Spinal cord (tissue), 10 donors: Measurements from ENCODE around the gene TBXAS1. TPM values are rescaled to one million over a fixed set of nuclear protein-coding genes. Genes with fewer than 3 reads are reported as not detected.
A peak's percentile ranks its signal among the peaks of the same experiment; 100 is the strongest.

Experiments used
- DNase-seq, 6 donors: peaks; one replicate each; pipeline versions ENCODE4 v3.0.0 to v3.0.0-alpha.2; 2013 to 2015; ENCODE audit warnings: low spot score in 6 of 6, low read depth in 4 of 6
- H3K27ac ChIP-seq: one replicate; pipeline ENCODE4 v1.5.1; 2013; ENCODE audit warnings: low read depth, low read length, control low read depth
- H3K27me3 ChIP-seq: one replicate; pipeline ENCODE4 v1.6.1; 2013; ENCODE audit warnings: low read length; ENCODE audit not compliant: control insufficient read depth, insufficient read depth
- H3K36me3 ChIP-seq: one replicate; pipeline ENCODE4 v1.6.1; 2013; ENCODE audit warnings: low read length; ENCODE audit not compliant: control insufficient read depth, insufficient read depth
- H3K4me1 ChIP-seq: one replicate; pipeline ENCODE4 v1.6.1; 2013; ENCODE audit warnings: low read length; ENCODE audit not compliant: control insufficient read depth, insufficient read depth
- H3K4me3 ChIP-seq: one replicate; pipeline ENCODE4 v1.5.1; 2013; ENCODE audit warnings: low read depth, low read length, control low read depth
- H3K9me3 ChIP-seq: one replicate; pipeline ENCODE4 v1.6.1; 2013; ENCODE audit warnings: low read length; ENCODE audit not compliant: control insufficient read depth, insufficient read depth
- WGBS: methylation state at CpG from one replicate; pipeline ENCODE4 v1.1.5; 2013; ENCODE audit warnings: missing lambda C conversion rate; ENCODE audit not compliant: insufficient coverage; 5-methylcytosine and 5-hydroxymethylcytosine counted together
- polyA plus RNA-seq, 2 donors: library from polyadenylated mRNA; unstranded; fragments of 120-200 nt; gene quantifications; one replicate each; pipeline ENCODE4 v1.2.1, GENCODE V29; 2013; ENCODE audit not compliant: insufficient read length in 2 of 2
- total RNA-seq, 2 donors: library from RNA; depleted of rRNA in 1 of 2; stranded (reverse); fragments of 120-200 nt in 1 of 2; fragments of >200 nt in 1 of 2; gene quantifications; one replicate each; pipeline versions ENCODE4 v1.2.3 to v1.2.4, GENCODE V29; 2013 to 2014
- donor health status: healthy.

The TBXAS1 gene
- total and polyA plus RNA-seq, 4 donors, result 8.1 to 11.9 (median 10.3) TPM

GRCh38 chr7:139866047-139866837, 37.2 kb downstream of the TBXAS1 start:
- H3K4me3 ChIP-seq, result no peak overlapping the region
- no peaks in the 10 kb centered on the region for H3K4me1 ChIP-seq
- H3K27ac ChIP-seq, result no peak overlapping the region
- no peaks in the 10 kb centered on the region for H3K27me3 ChIP-seq
- 100% methylated on average over 1 of the region's 7 CpGs for WGBS
- DNase-seq, result no peak
- H3K36me3 ChIP-seq, result no peaks in the 10 kb centered on the region
- no peaks in the 10 kb centered on the region for H3K9me3 ChIP-seq

GRCh38 chr7:139867847-139868246, 38.8 kb downstream of the TBXAS1 start:
- Histone ChIP-seq H3K27ac (no peak overlapping the region), H3K4me3 (no peak overlapping the region), H3K4me1 (no peaks in the 10 kb centered on the region), H3K9me3 (no peaks in the 10 kb centered on the region), H3K36me3 (no peaks in the 10 kb centered on the region), H3K27me3 (no peaks in the 10 kb centered on the region)
- WGBS, result 89% methylated on average over 5 of the region's 8 CpGs
- DNase-seq, result no peak

GRCh38 chr7:139869886-139870285, 40.8 kb downstream of the TBXAS1 start:
- DNase-seq, result no peak
- WGBS, result 93% methylated on average over 2 of the region's 2 CpGs
- H3K36me3 ChIP-seq, result no peaks in the 10 kb centered on the region
- no peaks in the 10 kb centered on the region for H3K27me3 ChIP-seq
- no peak overlapping the region for H3K4me3 ChIP-seq
- no peak overlapping the region for H3K27ac ChIP-seq
- H3K9me3 ChIP-seq, result no peaks in the 10 kb centered on the region
- H3K4me1 ChIP-seq, result no peaks in the 10 kb centered on the region

GRCh38 chr7:139870380-139870779, 41.3 kb downstream of the TBXAS1 start:
- no peaks in the 10 kb centered on the region for H3K27me3 ChIP-seq
- no peak overlapping the region for H3K27ac ChIP-seq
- DNase-seq, result no peak
- no peak overlapping the region for H3K4me3 ChIP-seq
- 89% methylated on average over 2 of the region's 7 CpGs for WGBS
- H3K36me3 ChIP-seq, result no peaks in the 10 kb centered on the region
- no peaks in the 10 kb centered on the region for H3K4me1 ChIP-seq
- H3K9me3 ChIP-seq, result no peaks in the 10 kb centered on the region

- Histone ChIP-seq H3K27me3 (no peaks in the 10 kb centered on the region), H3K4me3 (no peak overlapping the region), H3K36me3 (no peaks in the 10 kb centered on the region), H3K9me3 (no peaks in the 10 kb centered on the region), H3K4me1 (no peaks in the 10 kb centered on the region), H3K27ac (no peak overlapping the region)
- WGBS, result 40% methylated on average over 1 of the region's 8 CpGs
- DNase-seq, result peak in 3 of 6 donors; percentile 1 to 82 (median 19)
Observed at GRCh38 chr7:139871331-139871730, 42.3 kb downstream of the TBXAS1 start.

- Histone ChIP-seq H3K36me3 (no peaks in the 10 kb centered on the region), H3K27ac (no peak overlapping the region), H3K9me3 (no peaks in the 10 kb centered on the region), H3K4me3 (no peak overlapping the region), H3K27me3 (no peaks in the 10 kb centered on the region), H3K4me1 (no peaks in the 10 kb centered on the region)
- DNase-seq, result no peak
- WGBS, result no CpG with 5 or more reads among the region's 2 CpGs
Observed at GRCh38 chr7:139871820-139872219, 42.8 kb downstream of the TBXAS1 start.

GRCh38 chr7:139873593-139874301, 44.7 kb downstream of the TBXAS1 start:
- Histone ChIP-seq H3K36me3 (no peaks in the 10 kb centered on the region), H3K27ac (no peak overlapping the region), H3K9me3 (no peaks in the 10 kb centered on the region), H3K27me3 (no peaks in the 10 kb centered on the region), H3K4me3 (no peak overlapping the region), H3K4me1 (no peaks in the 10 kb centered on the region)
- no peak for DNase-seq
- WGBS, result 88% methylated on average over 6 of the region's 8 CpGs

- WGBS, result 87% methylated on average over 3 of the region's 9 CpGs
- peak in 1 of 6 donors; percentile 63 for DNase-seq
- H3K36me3 ChIP-seq, result no peaks in the 10 kb centered on the region
- no peak overlapping the region for H3K4me3 ChIP-seq
- no peaks in the 10 kb centered on the region for H3K4me1 ChIP-seq
- H3K27ac ChIP-seq, result no peak overlapping the region
- H3K9me3 ChIP-seq, result no peaks in the 10 kb centered on the region
- H3K27me3 ChIP-seq, result no peaks in the 10 kb centered on the region
Observed at GRCh38 chr7:139874302-139874629, 45.2 kb downstream of the TBXAS1 start.

GRCh38 chr7:139875821-139876241, 46.8 kb downstream of the TBXAS1 start:
- Histone ChIP-seq H3K36me3 (no peaks in the 10 kb centered on the region), H3K4me3 (no peak overlapping the region), H3K9me3 (no peaks in the 10 kb centered on the region), H3K4me1 (no peaks in the 10 kb centered on the region), H3K27ac (no peak overlapping the region), H3K27me3 (no peaks in the 10 kb centered on the region)
- no peak for DNase-seq
- WGBS, result 56% methylated on average over 3 of the region's 7 CpGs
